Keratinocyte (primary cell): ENCODE results near the gene POR.

Experiments
- CTCF ChIP-seq, 3 experiments: IDR thresholded peaks in 1 of 3; conservative IDR thresholded peaks in 1 of 3; optimal IDR thresholded peaks in 1 of 3; 2 replicates in 2 of 3; 3 replicates in 1 of 3; pipeline versions ENCODE3 to v1.5.1; 2011; ENCODE audit warnings: low read length in 3 of 3, mild to moderate bottlenecking in 3 of 3, moderate library complexity in 2 of 3, control low read depth in 1 of 3, inconsistent platforms in 1 of 3; ENCODE audit not compliant: insufficient read depth in 2 of 3; ENCODE audit errors: extremely low read depth in 1 of 3
- EZH2 ChIP-seq: IDR thresholded peaks from one replicate; pipeline ENCODE4 v1.6.1; 2012; ENCODE audit warnings: inconsistent platforms, mild to moderate bottlenecking, low read length, moderate library complexity

- no peak for TF ChIP-seq CTCF (optimal IDR thresholded peaks at IDR 0.05 in 1 of 3, IDR thresholded peaks at IDR 0.05 in 1 of 3, conservative IDR thresholded peaks at IDR 0.05 in 1 of 3; ENCODE audit: extremely low read depth in 1 of 3, insufficient read depth in 2 of 3, low read length in 3 of 3)
- no peak for TF ChIP-seq EZH2
These were observed 108.0 kb downstream of the POR start for GRCh38 chr7:76023002-76023401.
